ENCODE measurements around the gene EPS15.

EPS15 gene

DNA sequence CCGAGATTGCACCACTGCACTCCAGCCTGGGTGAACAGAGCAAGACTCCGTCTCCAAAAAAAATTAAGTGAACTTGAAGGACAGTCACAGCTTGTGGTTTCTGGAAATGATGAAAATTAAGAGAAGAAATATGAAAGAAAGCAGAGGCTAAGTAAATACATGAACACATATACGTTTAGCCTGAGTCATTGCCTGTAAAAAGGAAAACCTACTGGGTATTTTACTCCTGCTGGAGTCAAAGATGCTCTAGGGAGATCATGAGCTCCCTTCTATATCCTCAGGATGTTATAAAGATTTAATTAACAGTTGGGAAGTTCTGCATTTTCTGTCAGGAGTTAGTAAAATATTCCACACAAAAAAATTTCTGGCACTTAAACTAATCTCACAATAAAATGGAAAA is 145.2 kb downstream of the EPS15 start:
- Histone ChIP-seq H3K4me2 (ENCODE audit: low read depth, low read length, poor library complexity, severe bottlenecking) (no peak overlapping the region), H3K9ac (ENCODE audit: low read length) (no peak overlapping the region), H3K79me2 (ENCODE audit: insufficient read depth, low read length) (no peaks in the 10 kb centered on the region), H3F3A (ENCODE audit: insufficient read depth) (no peaks in the 10 kb centered on the region), H3K9me3 (ENCODE audit: insufficient read depth, low read length) (no peaks in the 10 kb centered on the region), H4K20me1 (ENCODE audit: low read depth, low read length) (no peaks in the 10 kb centered on the region), H3K27me3 (ENCODE audit: low read length) (no peaks in the 10 kb centered on the region), H3K36me3 (ENCODE audit: low read length) (no peaks in the 10 kb centered on the region), H2AFZ (ENCODE audit: low read depth, low read length, severe bottlenecking) (no peak overlapping the region), H3K27ac (ENCODE audit: low read depth, low read length) (no peak overlapping the region), H3K9me2 (replicated peaks; ENCODE audit: insufficient read depth, low read length) (no peaks in the 10 kb centered on the region), H3K4me3 (ENCODE audit: insufficient read depth, low read length, poor library complexity, severe bottlenecking) (no peak overlapping the region)
- no peak for TF ChIP-seq EZH2phosphoT487 (conservative IDR thresholded peaks at IDR 0.05; ENCODE audit: low read length)
- TF ChIP-seq CTCF (IDR thresholded peaks at IDR 0.05; ENCODE audit: insufficient read depth, low read length, poor library complexity, severe bottlenecking), result no peak

GRCh38 chr1:51372561-51372960 is 146.5 kb downstream of the EPS15 start:
- no peak for TF ChIP-seq CTCF (IDR thresholded peaks at IDR 0.05; ENCODE audit: insufficient read depth, low read length, poor library complexity, severe bottlenecking)
- TF ChIP-seq EZH2phosphoT487 (conservative IDR thresholded peaks at IDR 0.05; ENCODE audit: low read length), result no peak
- Histone ChIP-seq H3K9me2 (replicated peaks; ENCODE audit: insufficient read depth, low read length) (no peaks in the 10 kb centered on the region), H4K20me1 (ENCODE audit: low read depth, low read length) (no peaks in the 10 kb centered on the region), H3K27ac (ENCODE audit: low read depth, low read length) (no peak overlapping the region), H3K36me3 (ENCODE audit: low read length) (no peaks in the 10 kb centered on the region), H3K4me3 (ENCODE audit: insufficient read depth, low read length, poor library complexity, severe bottlenecking) (no peak overlapping the region), H3K79me2 (ENCODE audit: insufficient read depth, low read length) (no peaks in the 10 kb centered on the region), H2AFZ (ENCODE audit: low read depth, low read length, severe bottlenecking) (no peak overlapping the region), H3K9ac (ENCODE audit: low read length) (no peak overlapping the region), H3F3A (ENCODE audit: insufficient read depth) (no peaks in the 10 kb centered on the region), H3K27me3 (ENCODE audit: low read length) (no peaks in the 10 kb centered on the region), H3K9me3 (ENCODE audit: insufficient read depth, low read length) (no peaks in the 10 kb centered on the region), H3K4me2 (ENCODE audit: low read depth, low read length, poor library complexity, severe bottlenecking) (no peak overlapping the region)

GRCh38 chr1:51369171-51369570 is 149.9 kb downstream of the EPS15 start:
- H3K4me2 ChIP-seq (ENCODE audit: low read depth, low read length, poor library complexity, severe bottlenecking), result no peak overlapping the region
- no peaks in the 10 kb centered on the region for H3K9me2 ChIP-seq (replicated peaks; ENCODE audit: insufficient read depth, low read length)
- no peak for TF ChIP-seq CTCF (IDR thresholded peaks at IDR 0.05; ENCODE audit: insufficient read depth, low read length, poor library complexity, severe bottlenecking)
- TF ChIP-seq EZH2phosphoT487 (conservative IDR thresholded peaks at IDR 0.05; ENCODE audit: low read length), result no peak
- no peaks in the 10 kb centered on the region for H4K20me1 ChIP-seq (ENCODE audit: low read depth, low read length)
- H3K36me3 ChIP-seq (ENCODE audit: low read length), result no peaks in the 10 kb centered on the region
- H2AFZ ChIP-seq (ENCODE audit: low read depth, low read length, severe bottlenecking), result no peak overlapping the region
- no peaks in the 10 kb centered on the region for H3K9me3 ChIP-seq (ENCODE audit: insufficient read depth, low read length)
- no peaks in the 10 kb centered on the region for H3K79me2 ChIP-seq (ENCODE audit: insufficient read depth, low read length)
- H3K27me3 ChIP-seq (ENCODE audit: low read length), result no peaks in the 10 kb centered on the region
- no peak overlapping the region for H3K9ac ChIP-seq (ENCODE audit: low read length)
- H3K4me3 ChIP-seq (ENCODE audit: insufficient read depth, low read length, poor library complexity, severe bottlenecking), result no peak overlapping the region
- H3F3A ChIP-seq (ENCODE audit: insufficient read depth), result no peaks in the 10 kb centered on the region
- H3K27ac ChIP-seq (ENCODE audit: low read depth, low read length), result no peak overlapping the region
